ENCODE results near the gene COL4A1. TPM values are rescaled to one million over a fixed set of nuclear protein-coding genes. Genes with fewer than 3 reads are reported as not detected.

The COL4A1 gene
- polyA plus RNA-seq, 1 donor (not counting 4 experiments of a cell fraction or from before 2014, with no cell fraction given): 22.3 TPM

DNA sequence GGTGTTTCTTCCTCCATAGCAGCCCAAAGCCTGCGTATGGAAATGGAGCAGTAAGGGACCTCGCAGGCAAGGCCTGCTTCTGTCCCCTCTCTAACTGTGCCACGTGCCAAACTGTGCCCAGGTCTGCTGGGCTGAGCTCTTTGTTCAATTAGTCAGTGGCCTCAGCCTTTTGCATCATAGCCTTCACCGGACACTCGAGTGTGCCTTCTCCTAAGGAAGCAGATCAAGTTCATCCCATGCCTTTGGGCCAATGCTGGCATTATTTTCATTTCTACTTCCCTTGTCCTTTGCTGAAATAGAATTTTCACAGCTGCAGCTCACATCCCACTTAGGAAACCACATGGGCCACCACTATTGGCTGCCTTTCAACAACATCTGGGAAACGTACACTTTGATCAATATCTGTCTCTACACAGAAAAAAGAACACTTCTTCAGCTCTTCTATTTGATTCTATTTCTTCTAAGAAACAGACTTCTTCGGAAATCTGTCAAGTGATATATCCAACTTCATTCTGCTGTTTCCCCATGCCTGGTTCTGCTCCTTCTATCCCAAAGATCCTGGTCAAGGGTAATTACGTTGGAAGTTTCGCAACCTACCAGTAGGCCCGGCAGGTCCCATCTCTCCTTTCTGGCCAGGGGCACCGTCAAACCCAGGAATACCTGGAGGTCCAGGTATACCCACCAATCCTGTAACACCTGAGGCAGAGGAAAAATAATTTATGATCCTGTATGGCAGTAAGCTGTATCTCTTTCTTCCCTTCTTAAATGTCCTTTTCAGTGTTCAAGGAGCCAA lies 143.9 kb downstream of the COL4A1 start:
- no peaks in the 10 kb centered on the region for H4K20me1 ChIP-seq (ENCODE audit: control insufficient read depth, extremely low read depth, insufficient read depth, low read length)
- TF ChIP-seq, protein P1, sequence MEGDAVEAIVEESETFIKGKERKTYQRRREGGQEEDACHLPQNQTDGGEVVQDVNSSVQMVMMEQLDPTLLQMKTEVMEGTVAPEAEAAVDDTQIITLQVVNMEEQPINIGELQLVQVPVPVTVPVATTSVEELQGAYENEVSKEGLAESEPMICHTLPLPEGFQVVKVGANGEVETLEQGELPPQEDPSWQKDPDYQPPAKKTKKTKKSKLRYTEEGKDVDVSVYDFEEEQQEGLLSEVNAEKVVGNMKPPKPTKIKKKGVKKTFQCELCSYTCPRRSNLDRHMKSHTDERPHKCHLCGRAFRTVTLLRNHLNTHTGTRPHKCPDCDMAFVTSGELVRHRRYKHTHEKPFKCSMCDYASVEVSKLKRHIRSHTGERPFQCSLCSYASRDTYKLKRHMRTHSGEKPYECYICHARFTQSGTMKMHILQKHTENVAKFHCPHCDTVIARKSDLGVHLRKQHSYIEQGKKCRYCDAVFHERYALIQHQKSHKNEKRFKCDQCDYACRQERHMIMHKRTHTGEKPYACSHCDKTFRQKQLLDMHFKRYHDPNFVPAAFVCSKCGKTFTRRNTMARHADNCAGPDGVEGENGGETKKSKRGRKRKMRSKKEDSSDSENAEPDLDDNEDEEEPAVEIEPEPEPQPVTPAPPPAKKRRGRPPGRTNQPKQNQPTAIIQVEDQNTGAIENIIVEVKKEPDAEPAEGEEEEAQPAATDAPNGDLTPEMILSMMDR (optimal IDR thresholded peaks at IDR 0.05 in 1 of 3, IDR thresholded peaks at IDR 0.05 in 1 of 3, conservative IDR thresholded peaks at IDR 0.05 in 1 of 3; ENCODE audit: extremely low read depth in 1 of 3, insufficient read depth in 2 of 3, low read length in 3 of 3): no peak
- TF ChIP-seq EZH2 (IDR thresholded peaks at IDR 0.05; ENCODE audit: low read length): no peak

DNA sequence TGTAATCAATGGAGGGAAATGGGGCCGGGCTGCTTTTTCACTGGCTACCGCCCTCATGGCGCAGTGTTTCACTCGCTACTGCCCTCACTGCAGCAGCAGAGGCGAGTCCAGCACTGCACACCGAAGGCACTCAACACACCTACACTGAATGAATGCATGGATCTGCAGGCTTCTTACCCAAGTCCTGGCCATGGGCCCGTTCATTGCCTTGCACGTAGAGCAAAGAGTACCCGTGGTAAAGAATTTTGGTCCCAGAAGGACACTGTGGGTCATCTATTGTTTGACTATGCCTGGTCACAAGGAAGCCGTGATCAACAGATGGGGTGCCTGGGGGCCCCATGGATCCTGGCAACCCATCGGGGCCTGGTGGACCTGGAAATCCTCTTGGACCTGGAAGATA lies 144.9 kb downstream of the COL4A1 start:
- H3K4me1 ChIP-seq (ENCODE audit: control insufficient read depth, extremely low read depth, insufficient read depth, low read length): peaks cover 5% of the 10 kb centered on the region
- H3K36me3 ChIP-seq (ENCODE audit: control insufficient read depth in 2 of 2, extremely low read depth in 1 of 2, insufficient read depth in 2 of 2, low read length in 2 of 2): peaks cover 9 to 16% of the 10 kb centered on the region in 2 experiments
- no peak overlapping the region for H3K27ac ChIP-seq (ENCODE audit: control insufficient read depth, insufficient read depth, low read length)
- no peak overlapping the region for H3K4me2 ChIP-seq (ENCODE audit: control insufficient read depth, extremely low read depth, insufficient read depth, low read depth, low read length)
- H4K20me1 ChIP-seq (ENCODE audit: control insufficient read depth, extremely low read depth, insufficient read depth, low read length): no peaks in the 10 kb centered on the region
- H3K9ac ChIP-seq (ENCODE audit: control insufficient read depth, extremely low read depth, insufficient read depth, low read length): no peak overlapping the region
- TF ChIP-seq, protein P1 (optimal IDR thresholded peaks at IDR 0.05 in 1 of 3, IDR thresholded peaks at IDR 0.05 in 1 of 3, conservative IDR thresholded peaks at IDR 0.05 in 1 of 3; ENCODE audit: extremely low read depth in 1 of 3, insufficient read depth in 2 of 3, low read length in 3 of 3): no peak
- TF ChIP-seq EZH2 (IDR thresholded peaks at IDR 0.05; ENCODE audit: low read length): no peak
- H3K9me3 ChIP-seq (ENCODE audit: control insufficient read depth, low read depth, low read length): no peaks in the 10 kb centered on the region
- H3K27me3 ChIP-seq (ENCODE audit: control insufficient read depth, extremely low read depth, insufficient read depth, low read length): no peaks in the 10 kb centered on the region
- no peak overlapping the region for H2AFZ ChIP-seq (ENCODE audit: control insufficient read depth, low read length)
- dilution Hi-C loops (cut with MboI; ENCODE audit: extremely low pct_ligation_motif_present, low sequenced_read_pairs): no loop called here
- H3K9me1 ChIP-seq (ENCODE audit: control insufficient read depth, extremely low read depth, insufficient read depth, low read length): no peaks in the 10 kb centered on the region
- no peaks in the 10 kb centered on the region for H3K79me2 ChIP-seq (ENCODE audit: control insufficient read depth, insufficient read depth, low read length)
- no peak for FAIRE-seq
- no peak for DNase-seq (ENCODE audit: low read depth, low spot score)
- no peak overlapping the region for H3K4me3 ChIP-seq (ENCODE audit: control insufficient read depth in 2 of 3, extremely low read depth in 1 of 3, insufficient read depth in 2 of 3, low read depth in 1 of 3, low read length in 3 of 3)

More for the DNA sequence above, 143.9 kb downstream of the COL4A1 start:
- Histone ChIP-seq H3K79me2 (ENCODE audit: control insufficient read depth, insufficient read depth, low read length) (no peaks in the 10 kb centered on the region), H3K9ac (ENCODE audit: control insufficient read depth, extremely low read depth, insufficient read depth, low read length) (no peak overlapping the region), H3K4me1 (ENCODE audit: control insufficient read depth, extremely low read depth, insufficient read depth, low read length) (peaks cover 8% of the 10 kb centered on the region), H3K4me3 (ENCODE audit: control insufficient read depth in 2 of 3, extremely low read depth in 1 of 3, insufficient read depth in 2 of 3, low read depth in 1 of 3, low read length in 3 of 3) (no peak overlapping the region), H3K9me1 (ENCODE audit: control insufficient read depth, extremely low read depth, insufficient read depth, low read length) (no peaks in the 10 kb centered on the region), H3K36me3 (ENCODE audit: control insufficient read depth in 2 of 2, extremely low read depth in 1 of 2, insufficient read depth in 2 of 2, low read length in 2 of 2) (peaks cover 9 to 18% of the 10 kb centered on the region in 2 experiments), H3K27me3 (ENCODE audit: control insufficient read depth, extremely low read depth, insufficient read depth, low read length) (no peaks in the 10 kb centered on the region), H3K9me3 (ENCODE audit: control insufficient read depth, low read depth, low read length) (no peaks in the 10 kb centered on the region), H3K4me2 (ENCODE audit: control insufficient read depth, extremely low read depth, insufficient read depth, low read depth, low read length) (no peak overlapping the region), H2AFZ (ENCODE audit: control insufficient read depth, low read length) (no peak overlapping the region), H3K27ac (ENCODE audit: control insufficient read depth, insufficient read depth, low read length) (no peak overlapping the region)
- dilution Hi-C loops (cut with MboI; ENCODE audit: extremely low pct_ligation_motif_present, low sequenced_read_pairs): no loop called here
- DNase-seq (ENCODE audit: low read depth, low spot score): no peak
- no peak for FAIRE-seq

All from keratinocyte (primary cell).